ENCODE measurements around the gene TAF4B. TPM values are rescaled to one million over a fixed set of nuclear protein-coding genes. Genes with fewer than 3 reads are reported as not detected.
A peak's percentile ranks its signal among the peaks of the same experiment; 100 is the strongest.

TAF4B gene
- total RNA-seq, 1 experiment from 2014 or later, result 12.3 TPM

DNA sequence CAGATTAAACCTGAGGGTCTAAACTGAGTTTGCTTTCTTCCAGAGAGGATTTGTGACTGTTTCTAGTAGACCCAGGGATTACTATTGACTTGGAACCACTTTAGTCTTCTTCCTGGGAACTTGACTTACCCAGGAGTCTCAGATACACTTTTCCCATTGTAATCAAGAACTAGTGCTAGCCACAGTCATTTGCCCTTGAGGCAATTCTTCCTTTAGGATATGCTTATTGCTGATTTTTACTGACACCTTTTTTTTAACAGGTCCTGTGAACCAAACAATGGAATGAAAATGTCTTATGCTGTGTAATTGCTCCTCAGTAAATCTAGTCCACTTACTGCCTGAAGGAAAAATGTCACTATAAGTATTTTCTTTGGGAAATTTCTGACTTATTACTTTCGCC is 78.3 kb downstream of the TAF4B start:
- DNase-seq (ENCODE audit: extremely low read depth, low read depth), result no peak

- DNase-seq (ENCODE audit: extremely low read depth, low read depth), result peak; percentile 47
These were observed 81.0 kb downstream of the TAF4B start for GRCh38 chr18:26307161-26307773.

DNA sequence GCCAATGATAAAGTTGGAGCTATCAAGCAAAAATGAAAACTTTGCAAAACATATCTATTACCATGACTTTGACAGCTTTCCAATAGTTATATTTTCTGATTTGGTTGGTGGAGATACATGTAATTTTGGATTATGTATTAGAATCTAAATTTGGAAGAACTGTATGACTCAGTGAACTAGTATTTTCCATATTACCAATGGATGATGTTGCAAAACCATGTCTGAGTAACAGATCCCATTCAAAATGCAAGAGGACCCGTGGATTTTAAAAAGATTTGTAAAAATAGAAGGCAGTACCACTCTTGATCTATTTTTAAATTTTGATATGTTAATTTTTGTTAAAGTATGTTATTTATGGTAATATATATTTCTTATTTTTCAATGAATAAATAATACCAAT is 83.0 kb downstream of the TAF4B start:
- no peak for DNase-seq (ENCODE audit: extremely low read depth, low read depth)

- no peak for DNase-seq (ENCODE audit: extremely low read depth, low read depth)
These were observed 86.0 kb downstream of the TAF4B start for GRCh38 chr18:26312199-26312598.

DNA sequence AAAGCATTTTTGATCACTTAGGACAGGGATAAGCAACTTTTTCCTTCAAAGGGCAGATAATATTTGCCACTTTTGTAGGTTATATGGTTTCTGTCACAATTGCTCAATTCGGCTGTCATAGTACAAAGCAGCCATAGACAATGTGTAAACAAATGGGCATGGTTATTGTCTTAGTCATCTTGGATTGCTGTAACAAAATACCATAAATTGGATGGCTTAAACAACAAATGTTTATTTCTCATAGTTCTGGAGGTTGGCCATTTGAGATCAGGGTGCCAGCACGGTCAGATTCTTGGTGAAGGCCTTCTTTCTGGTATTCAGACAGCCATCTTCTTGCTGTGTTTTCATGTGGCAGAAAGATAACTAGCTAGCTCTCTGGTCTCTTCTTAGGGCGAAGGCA is 91.2 kb downstream of the TAF4B start:
- no peak for DNase-seq (ENCODE audit: extremely low read depth, low read depth)

DNA sequence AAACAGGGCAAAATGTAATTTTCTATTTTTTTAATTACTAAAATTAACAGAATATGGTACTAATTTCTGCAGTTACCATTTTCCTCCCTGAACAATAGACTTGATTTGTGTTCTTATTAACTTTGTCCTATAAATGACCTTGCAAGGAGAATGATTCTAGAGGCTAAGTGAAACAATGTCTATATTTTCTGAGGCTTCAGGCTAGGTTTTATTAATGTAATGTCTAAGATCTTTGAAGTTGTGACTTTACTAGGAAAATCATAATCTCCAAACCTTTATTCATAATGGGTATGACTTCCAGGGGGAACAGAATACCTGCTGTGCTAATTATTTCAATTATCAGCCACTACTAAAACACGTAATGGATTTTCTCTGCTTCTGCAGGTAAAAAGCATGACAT is 94.4 kb downstream of the TAF4B start:
- no peak for DNase-seq (ENCODE audit: extremely low read depth, low read depth)

DNA sequence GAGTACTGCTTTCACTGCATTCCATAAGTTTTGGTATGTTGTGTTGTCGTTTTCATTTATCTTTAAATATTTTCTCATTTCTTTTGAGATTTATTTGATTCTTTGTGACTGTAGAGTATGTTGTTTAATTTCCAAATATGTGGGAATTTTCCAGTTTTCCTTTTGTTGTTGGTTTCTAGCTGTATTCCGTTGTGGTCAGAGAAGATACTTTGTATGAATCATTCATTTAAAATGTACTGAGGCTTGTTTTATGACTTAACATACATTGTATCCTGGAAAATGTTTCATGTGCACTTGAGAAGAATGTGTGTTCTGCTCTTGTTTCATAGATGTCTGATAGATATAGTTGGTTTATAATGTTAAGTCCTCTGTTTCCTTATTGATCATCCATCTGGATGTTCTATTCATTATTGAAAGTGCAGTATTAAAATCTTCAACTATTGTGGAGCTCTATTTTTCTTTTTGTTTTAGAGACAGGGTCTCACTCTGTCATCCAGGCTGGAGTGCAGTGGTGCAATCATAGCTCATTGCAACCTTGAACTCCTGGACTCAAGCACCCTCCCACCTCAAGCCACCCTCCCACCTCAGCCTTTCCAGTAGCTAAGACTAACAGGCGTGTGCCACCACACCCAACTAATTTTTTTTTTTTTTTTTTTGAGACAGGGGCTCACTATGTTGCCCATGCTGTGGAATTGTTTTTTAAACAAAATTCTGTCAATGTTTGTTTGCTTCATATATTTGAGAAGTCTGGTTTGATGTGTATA is 96.8 kb downstream of the TAF4B start:
- no peak for DNase-seq (ENCODE audit: extremely low read depth, low read depth)

- no peak for DNase-seq (ENCODE audit: extremely low read depth, low read depth)
These were observed 99.5 kb downstream of the TAF4B start for GRCh38 chr18:26325771-26326170.

DNA sequence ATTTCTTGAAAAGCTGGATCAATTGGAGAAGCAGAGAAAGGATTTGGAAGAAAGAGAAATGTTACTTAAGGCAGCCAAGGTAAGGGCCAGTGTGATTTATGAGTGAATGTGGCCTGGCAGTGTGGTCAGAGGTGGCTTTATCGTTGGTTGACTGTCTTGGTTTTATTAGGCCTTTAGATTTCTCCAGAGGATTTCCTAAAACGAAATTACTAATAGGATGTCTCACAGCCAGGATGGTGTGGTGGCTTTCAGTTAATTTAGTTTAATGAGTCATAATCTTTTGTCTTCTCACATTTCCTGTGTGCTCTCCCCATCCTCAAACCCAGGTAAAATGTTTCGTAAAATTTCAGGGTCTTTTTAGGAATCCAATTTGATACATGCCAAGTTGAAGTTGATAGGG is 100.8 kb downstream of the TAF4B start:
- DNase-seq (ENCODE audit: extremely low read depth, low read depth), result no peak

DNA sequence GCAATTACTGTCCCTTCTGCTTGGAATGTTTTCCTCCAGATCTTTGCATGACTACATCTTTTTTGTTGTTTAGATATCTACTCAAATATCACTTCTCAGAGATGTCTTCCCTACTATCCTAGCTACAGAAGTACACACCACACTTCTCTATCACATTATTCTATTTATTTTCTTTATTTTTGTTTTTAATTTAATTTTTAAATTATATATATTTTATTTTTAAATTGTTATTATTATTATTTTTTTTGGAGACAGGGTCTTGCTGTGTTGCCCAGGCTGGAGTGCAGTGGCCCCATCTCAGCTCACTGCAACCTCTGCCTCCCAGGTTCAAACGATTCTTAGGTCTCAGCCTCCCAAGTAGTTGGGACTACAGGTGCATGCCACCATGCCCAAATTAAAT is 106.7 kb downstream of the TAF4B start:
- no peak for DNase-seq (ENCODE audit: extremely low read depth, low read depth)

GRCh38 chr18:26335156-26335555 is 108.9 kb downstream of the TAF4B start:
- DNase-seq (ENCODE audit: extremely low read depth, low read depth), result no peak

- no peak for DNase-seq (ENCODE audit: extremely low read depth, low read depth)
These were observed 109.6 kb downstream of the TAF4B start for GRCh38 chr18:26335571-26336487.

DNA sequence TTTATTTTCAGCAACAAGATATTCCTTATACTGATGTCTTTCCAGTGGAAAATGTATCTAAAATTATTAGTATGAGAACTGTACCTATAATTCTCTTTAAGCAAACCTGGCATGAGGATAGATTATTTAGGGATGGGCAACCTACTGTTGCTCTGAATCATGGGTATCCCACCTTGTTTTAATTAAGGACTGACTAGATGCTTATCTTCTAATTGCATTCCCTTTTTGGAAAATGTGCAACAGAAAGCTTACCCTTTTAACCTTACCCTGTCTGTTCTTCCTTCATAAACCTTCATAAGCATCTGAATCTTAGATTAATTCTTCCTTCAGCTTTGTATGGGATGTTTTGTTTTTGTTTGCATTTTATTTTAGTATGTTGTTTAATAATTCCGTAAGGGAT is 110.3 kb downstream of the TAF4B start:
- no peak for DNase-seq (ENCODE audit: extremely low read depth, low read depth)

- DNase-seq (ENCODE audit: extremely low read depth, low read depth), result no peak
These were observed 116.4 kb downstream of the TAF4B start for GRCh38 chr18:26342646-26343045.

GRCh38 chr18:26350961-26351360 is 124.7 kb downstream of the TAF4B start:
- no peak for DNase-seq (ENCODE audit: extremely low read depth, low read depth)

DNA sequence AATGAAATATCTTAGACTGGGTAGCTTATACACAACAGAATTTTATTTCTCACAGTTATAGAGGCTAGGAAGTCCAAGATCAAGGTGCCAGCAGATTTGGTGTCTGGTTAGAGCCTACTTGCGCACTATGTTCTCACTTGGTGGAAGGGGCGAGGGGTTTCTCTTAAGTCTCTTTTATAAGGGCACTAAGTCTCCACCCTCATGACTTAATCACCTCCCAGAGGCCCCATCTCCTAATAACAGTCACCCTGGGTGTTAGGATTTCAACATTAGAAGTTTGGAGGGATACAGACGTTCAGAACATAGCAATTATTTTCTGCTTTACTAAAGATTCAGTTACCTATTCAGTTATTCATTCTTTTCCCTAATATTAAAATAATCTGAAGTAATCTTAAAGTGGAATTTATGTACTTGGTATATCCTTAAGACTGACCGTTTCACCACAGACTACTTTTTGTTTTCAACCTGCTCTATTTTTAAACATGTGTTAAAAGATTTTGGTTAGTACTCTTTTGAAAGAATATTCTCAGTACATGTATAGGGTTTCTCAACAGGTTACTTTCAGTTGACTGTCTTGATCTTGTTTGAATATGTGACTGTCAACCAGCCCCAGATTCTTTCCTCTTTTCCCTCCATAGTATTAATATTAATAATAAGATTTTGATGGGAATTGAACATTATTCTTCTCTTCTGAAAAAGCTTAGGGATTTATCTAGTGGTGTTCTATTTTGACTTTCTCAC is 130.0 kb downstream of the TAF4B start:
- no peak for DNase-seq (ENCODE audit: extremely low read depth, low read depth)

DNA sequence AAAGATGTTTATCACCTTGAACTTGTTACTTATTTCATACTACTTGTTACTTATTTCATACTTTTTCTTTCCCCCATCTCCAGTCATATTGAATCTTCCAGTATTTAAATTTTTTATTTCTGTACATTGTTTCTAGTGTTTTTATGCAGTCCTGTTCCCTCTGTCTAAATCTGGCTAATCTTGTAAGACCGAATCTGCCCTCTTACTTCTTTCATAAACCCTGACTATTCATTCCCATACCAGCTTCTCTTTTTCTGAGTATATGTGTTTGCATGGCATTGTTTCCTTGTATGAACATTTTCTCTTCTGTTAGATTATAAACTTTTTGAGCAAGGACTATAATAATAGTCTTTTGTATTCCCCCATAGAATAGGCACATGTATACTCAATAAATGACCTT is 131.7 kb downstream of the TAF4B start:
- no peak for DNase-seq (ENCODE audit: extremely low read depth, low read depth)

- no peak for DNase-seq (ENCODE audit: extremely low read depth, low read depth)
These were observed 135.8 kb downstream of the TAF4B start for GRCh38 chr18:26362021-26362420.

DNA sequence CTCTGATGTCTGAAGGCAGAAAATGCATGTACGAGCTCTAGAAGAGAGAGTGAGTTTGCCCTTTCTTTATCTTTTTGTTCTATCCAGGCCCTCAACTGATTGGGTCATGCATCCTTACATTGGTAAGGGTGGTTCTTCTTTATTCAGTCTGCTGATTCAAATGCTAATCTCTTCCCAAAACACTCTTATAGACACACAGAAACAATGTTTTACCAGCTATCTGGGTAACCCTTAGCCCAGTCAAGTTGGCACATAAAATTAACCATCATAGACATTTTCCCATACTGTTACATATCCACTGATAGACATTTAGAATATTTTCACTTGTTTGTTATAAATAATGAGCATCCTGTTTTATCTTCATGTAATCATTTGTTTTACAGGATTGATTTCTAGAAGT is 141.2 kb downstream of the TAF4B start:
- no peak for DNase-seq (ENCODE audit: extremely low read depth, low read depth)

DNA sequence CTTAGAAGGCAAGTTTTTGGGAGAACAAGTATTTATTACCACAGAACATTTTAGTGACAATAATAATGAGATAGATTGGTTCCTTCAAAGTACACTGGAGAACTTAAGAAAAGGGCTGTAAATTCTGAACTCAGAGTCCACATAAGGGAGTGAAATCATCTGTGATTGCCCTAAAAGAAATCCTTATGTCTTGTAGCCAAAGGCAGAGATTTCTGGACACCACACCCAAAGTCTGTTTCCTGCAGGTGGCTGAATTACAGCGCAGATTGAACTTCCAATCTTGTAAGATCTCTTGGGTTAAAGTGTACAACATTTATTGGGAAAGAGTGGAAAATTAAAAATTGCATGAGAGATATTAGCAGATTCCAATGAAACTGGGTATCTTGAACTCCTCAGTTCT is 143.8 kb downstream of the TAF4B start:
- no peak for DNase-seq (ENCODE audit: extremely low read depth, low read depth)

DNA sequence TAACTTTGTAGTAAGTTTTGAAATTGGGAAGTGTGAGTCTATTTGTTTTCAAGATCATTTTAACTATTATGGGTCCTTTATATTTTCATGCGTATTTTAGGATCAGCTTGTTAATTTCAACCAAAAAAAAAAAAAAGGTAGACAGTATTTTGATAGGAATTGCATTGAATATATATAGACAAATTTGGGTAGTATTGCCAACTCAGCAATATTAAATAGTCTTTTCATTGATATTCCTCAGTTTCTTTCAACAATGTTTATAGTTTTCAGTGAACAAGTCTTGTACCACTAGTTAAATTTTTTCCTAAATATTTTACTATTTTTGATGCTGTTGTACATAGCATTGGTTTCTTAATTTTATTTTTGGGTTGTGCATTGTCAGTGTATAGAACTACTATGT is 149.9 kb downstream of the TAF4B start:
- DNase-seq (ENCODE audit: extremely low read depth, low read depth), result no peak
